Stimulated activated CD4-positive, alpha-beta T cell treated with anti-CD3 and anti-CD28 coated beads, TNF-alpha, amount 100 ng/mL, for 1 hour (primary cell): ENCODE results near the gene PI4K2A.
"Not testable (repeated sequence)": the region's sequence is repeated elsewhere in the genome, so short reads cannot be mapped to it uniquely, and the experiment has no call there.

Source experiments
- DNase-seq, 3 donors: peaks; one replicate each; pipeline ENCODE4 v3.0.0-alpha.2; 2020; ENCODE audit warnings: low read depth in 3 of 3, low spot score in 1 of 3

Gene PI4K2A

DNA sequence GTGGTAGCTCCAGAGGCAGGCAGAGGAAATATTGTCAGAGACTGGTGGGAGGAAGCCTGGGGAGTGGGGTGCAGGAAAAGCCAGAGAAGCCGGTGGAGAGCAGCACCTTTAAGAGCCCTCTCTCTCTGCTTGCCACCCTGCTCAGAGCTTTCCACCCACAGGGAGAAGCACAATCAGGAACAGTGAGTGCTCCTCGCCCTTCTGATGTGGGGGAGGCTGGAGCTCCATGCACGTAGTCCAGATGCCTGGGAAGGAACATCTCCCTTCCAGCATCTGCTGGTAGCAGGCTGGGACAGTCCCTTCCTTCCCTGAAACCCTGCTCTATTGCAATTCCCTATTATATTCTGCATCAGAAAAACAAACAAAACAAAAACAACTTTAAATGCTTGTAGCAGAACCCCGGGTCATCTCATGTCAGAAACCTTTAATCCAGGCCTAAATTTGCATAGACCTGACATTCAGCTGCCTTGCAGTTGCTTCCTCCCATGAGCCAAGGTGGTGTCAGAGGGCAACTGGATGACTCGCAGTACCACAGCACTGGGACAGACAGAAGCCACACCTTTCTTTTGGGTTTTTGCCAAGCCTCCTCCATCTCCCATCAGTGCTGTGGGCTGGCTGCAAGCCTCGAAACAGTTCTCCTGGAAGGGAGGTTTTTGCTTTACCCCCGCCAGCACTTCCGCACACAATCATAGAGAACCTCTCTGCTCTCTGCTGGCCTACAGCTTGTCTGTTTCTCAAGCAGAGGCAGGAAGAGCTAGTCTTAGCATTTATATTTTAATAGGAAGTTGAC, 33.5 kb downstream of the PI4K2A start:
- DNase-seq: no peak

- DNase-seq: no peak
Measured at GRCh38 chr10:97675222-97675621, 34.8 kb downstream of the PI4K2A start.

DNA sequence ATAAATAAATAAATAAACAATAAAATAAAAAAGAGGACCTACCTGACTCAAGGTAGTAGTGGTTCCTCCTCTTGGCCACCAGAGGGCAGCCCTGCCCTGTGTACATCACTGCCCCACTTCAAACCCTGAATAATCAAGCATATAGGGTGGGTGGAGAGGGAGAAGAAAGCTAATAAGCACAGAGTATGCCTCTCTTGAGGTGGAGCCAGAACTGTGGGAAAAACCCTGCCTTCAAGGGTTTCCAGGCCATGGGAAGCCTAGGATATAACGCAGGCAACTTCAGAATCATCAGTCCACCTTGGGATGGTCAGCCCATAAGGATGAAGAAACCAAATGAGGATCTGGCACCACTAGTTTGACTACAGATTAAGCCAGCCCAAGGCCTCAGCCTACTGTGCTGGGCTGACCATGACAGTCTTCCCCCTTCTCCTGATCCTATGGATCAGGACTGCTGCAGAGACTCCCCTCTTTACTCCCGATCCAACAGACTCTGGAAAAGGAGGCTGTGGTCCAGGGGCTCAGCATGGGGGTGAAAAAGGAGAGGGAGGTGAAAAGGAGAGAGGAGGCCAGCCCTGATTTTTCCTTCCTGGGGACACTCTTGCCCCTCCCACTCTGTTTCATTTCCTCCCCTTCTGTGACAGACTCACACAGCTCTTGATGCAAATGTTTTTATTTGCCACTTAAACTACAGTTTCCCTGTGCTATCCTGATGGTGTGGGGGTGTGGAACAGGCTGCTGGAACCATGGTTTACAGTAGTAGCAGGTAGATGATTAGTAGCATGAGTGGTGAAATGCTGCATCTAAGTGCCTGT, 36.5 kb downstream of the PI4K2A start:
- DNase-seq: peak in 2 of 3 donors; percentile 20 to 36

DNA sequence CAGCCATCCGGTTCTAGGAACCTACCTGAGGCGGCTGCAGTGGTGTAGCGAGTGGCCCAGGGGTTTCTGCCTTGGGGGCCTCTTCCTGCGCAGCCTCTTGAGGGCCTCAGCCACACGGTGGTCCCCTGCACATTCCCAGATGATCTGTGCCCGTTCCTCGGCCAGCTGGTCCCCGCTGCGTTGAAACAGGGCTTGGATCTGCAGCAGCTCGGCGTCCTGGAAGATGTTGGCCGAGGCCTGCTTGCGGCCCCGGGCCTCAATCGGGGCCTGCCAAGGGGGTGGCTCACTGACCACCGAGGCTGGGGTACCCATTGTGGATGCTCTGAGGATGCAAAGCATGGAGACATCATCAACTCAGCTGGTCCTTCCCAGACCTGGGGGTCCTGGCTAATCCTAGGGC, 39.1 kb downstream of the PI4K2A start:
- no peak for DNase-seq

DNA sequence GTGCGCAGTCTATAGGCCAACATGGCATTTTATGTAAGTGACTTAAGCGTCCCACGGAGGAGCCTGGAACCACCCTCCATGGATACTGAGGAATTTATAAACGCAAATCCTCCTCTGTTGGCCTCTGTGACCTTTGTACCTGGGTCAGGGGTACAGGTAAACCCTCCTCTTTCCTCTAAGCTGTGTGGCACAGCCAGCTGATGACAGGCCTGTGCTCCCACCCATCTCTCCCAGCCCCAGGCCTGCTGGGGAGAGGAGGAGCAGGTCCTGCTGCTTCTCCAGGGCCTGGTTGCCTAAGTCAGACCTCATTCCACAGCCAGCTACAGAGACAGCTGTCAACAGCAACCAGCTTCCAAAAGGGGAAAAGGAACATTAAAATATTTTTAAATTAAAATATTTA, 41.6 kb downstream of the PI4K2A start:
- DNase-seq: no peak

DNA sequence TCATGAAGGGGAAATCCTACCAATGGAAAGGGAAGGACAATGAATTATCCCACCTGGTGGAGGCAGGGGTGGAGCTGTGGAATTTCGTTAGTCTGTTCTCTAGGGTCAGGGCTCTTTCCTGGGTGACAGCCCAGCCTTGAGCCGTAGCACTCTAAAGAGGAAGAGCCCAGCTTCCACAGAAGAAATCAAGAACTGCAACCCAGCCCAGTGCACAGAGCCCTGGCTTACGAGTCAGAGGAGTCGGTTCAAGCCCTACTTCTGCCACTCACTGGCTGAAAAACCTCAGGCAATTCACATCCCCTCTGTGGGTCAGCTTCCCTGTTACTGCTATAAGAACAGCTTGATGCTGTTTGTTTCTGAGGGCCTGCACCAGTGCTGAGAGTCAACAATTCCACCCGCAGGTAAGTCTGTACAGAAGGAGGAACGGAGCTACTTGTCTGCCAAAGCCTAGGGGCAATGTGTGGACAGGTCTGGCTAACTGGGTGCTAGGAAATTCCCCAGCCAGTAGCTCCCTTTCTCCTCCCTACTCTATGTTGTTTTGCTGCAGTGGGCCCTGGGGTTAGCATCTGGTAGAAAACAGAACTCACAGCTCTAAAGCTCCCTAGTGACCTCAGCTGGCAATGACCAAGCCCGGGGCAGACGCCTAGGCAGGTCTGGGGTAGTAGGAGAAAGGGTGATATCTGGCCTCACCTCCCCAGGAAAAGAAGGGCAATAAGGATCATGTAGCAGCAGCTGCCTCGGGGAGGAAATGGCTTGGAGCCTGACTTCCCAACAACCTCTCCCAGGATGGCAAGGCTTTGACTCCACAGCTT, 43.3 kb downstream of the PI4K2A start:
- DNase-seq: no peak

- DNase-seq: not testable (repeated sequence)
Measured at GRCh38 chr10:97684368-97684713, 43.9 kb downstream of the PI4K2A start.

DNA sequence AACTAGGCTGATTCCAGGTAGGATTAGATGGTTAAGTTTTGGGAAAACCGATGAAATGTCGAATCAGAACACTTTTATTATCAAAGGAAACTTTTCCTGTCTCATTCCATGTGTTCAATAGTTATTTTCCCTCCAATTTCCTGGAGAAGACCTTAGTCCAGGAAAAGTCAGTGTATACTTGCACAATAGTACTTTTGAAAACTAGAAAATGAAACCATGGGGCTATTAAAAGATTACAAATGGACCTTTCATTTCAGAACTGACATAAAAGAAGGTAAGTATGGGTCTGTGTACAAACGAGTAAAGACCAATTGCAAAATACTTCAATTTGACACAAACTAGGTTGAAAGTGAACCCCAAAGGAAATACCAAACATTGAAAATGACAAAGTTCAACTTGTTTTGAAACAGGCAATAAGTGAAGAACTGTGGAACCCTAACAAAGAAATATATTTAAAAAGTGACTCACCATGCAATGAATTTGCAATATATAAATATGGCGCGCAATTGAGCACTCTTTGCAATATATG, 44.5 kb downstream of the PI4K2A start:
- no peak for DNase-seq

- DNase-seq: no peak
Measured at GRCh38 chr10:97685395-97685958, 45.0 kb downstream of the PI4K2A start.

DNA sequence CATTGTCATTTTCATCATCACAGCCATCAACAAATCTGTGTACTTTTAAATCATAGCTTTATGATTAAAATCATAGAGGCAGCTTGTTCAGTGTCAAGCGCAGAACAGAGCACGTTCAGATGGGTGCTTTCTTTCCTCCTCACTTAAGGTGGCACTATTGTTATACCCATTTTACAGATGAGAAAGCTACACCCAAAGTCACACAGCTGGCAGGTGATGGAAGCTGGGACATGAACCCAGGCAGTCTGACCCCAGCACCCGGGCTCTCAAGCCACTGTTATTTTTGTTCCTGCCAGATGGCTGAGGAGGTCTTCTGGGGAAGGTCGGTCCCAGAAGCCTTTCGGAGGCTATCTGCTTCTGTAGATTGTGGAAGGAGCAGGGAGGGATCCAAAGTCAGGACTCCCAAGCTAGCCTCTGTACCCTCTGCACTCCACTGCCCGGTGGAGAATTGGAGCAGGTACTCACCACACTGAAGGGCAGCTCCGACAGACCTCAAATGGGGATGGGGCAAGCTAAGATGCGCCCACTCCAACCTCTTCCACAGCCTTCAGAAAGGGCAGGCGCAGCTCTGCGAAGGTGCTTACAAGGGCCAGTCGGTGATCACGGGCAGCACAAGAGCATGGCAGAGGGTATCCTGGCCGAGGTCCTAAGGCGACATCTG, 46.0 kb downstream of the PI4K2A start:
- DNase-seq: no peak

- peak; percentile 86 to 92 (median 92) for DNase-seq
Measured at GRCh38 chr10:97686962-97687784, 46.7 kb downstream of the PI4K2A start, which contains the start of gene AVPI1. Gene AVPI1, minus strand, starts transcription at chr10:97687241. Its CDS starts 7,336 bp downstream, at chr10:97679905.

GRCh38 chr10:97687785-97688781, 47.6 kb downstream of the PI4K2A start:
- no peak for DNase-seq

DNA sequence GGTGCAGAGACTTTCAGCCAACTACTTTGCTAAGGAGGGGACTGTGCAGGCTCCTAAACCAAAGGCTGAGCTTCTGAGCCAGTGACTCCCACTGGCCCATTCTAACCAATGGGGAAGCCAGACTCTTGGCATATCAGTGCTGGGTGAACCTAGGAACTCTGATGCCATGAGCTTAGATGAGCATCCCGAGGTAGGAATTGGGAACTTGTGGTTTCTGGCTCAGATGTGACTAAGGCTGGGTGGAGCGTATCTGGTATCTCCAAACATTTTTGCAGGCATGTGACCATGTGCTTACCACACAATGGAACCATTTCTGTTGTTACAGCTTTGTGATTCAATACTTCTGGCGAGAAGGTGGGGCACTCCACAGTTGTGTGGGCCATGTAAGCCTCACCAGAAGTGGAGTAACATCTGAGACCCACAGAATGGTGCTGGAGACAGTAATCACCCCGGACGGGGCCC, 49.1 kb downstream of the PI4K2A start:
- DNase-seq: no peak

DNA sequence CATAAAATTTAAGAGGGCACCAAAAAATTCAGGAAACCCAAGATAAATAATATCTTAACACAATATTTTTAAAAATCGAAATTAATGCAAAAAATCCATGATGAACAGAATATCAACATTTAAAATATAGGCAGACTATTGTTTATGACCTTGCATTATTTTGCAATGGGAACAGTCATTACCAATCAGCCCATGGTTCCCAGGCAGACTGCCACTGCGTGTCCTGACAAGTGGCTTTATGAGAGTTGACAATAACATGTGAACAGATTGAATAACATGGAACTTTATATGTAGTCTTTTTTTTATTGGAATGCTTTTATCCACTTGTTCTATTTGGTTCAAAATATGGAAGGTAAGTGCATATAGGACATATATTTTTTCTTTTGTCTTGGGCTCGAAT, 49.7 kb downstream of the PI4K2A start:
- no peak for DNase-seq

DNA sequence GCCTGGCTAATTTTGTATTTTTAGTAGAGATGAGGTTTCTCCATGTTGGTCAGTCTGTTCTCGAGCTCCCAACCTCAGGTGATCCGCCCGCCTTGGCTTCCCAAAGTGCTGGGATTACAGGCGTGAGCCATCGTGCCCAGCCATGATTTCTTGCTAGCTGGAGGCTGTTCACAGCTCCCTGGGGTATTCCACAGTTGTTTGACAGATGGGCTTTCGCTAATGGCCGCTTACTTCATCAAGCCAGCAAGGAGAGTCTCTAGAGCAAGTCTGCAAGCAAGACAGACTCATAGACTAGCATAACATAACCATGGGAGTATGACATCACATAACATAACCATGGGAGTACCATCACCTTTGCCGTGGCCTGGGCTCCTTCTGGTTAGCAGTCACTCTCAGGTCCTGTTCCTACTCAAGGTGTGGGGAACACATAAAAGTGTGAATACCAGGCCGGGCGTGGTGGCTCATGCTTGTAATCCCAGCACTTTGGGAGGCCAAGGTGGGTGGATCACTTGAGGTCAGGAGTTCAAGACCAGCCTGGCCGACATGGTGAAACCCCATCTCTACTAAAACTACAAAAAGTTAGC, 57.7 kb downstream of the PI4K2A start:
- not testable (repeated sequence) for DNase-seq

DNA sequence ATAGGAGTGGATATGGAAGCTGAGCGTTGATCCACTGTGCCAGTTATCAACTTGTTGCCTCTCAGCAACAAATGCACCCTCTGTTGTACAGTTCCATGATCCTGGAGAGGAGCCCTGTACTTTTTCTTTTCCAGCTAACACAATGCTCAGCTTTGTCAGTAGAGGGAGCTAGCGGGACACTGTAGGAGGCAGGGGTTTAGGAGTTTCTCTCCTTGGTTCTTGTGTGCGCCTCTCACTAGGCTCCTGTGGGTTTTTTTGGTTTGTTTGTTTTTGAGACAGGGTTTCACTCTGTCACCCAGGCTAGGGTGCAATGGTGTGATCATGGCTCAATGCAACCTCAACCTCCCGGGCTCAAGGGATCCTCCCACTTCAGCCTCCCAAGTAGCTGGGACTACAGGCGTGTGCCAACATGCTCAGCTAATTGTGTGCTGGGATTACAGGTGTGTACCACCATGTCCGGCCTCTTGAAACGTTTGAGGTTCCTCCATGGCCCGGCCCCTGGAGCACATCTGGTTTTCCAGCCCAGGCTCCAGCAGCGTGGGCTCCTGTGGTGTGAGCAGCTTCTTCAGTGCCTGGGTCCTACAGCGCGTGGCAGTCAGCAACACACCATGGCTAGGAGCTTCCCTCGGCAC, 61.1 kb downstream of the PI4K2A start:
- peak in 1 of 3 donors; percentile 12 for DNase-seq

DNA sequence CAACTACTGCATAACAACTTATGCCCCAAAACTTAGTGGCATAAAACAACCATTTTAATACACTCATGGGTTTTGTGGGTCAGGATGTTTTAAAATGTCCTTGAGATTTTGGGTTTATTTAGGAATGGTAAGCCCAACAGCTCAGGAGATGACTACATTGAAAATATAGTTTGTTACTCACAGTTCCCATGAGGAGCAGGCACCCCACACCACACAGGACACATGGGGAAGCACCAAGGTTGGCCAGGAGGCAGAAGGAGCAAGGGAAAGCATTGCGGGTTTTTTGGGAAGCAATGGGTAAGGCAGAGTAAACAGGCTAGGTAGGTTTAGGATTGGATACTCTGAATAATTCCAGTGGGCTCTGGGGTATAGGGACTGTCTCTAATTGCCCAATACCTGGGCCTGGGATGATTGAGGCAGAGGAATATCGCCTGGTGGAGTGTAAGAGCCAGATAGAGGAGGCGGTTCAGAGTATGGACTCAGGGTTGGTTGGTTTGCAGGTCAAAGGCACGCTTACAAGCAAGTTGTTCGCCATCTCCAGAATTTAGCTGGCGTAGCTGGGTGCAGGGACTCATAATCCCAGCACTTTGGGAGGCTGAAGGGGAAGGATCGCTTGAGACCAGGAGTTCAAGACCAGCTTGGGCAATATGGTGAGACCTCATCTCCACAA, 63.1 kb downstream of the PI4K2A start:
- no peak for DNase-seq
